ENCODE data around the gene USP10. TPM values are rescaled to one million over a fixed set of nuclear protein-coding genes. Genes with fewer than 3 reads are reported as not detected.
A peak's percentile ranks its signal among the peaks of the same experiment; 100 is the strongest.

Gene USP10
- 27.0 and 39.3 TPM in 2 replicates for total RNA-seq

DNA sequence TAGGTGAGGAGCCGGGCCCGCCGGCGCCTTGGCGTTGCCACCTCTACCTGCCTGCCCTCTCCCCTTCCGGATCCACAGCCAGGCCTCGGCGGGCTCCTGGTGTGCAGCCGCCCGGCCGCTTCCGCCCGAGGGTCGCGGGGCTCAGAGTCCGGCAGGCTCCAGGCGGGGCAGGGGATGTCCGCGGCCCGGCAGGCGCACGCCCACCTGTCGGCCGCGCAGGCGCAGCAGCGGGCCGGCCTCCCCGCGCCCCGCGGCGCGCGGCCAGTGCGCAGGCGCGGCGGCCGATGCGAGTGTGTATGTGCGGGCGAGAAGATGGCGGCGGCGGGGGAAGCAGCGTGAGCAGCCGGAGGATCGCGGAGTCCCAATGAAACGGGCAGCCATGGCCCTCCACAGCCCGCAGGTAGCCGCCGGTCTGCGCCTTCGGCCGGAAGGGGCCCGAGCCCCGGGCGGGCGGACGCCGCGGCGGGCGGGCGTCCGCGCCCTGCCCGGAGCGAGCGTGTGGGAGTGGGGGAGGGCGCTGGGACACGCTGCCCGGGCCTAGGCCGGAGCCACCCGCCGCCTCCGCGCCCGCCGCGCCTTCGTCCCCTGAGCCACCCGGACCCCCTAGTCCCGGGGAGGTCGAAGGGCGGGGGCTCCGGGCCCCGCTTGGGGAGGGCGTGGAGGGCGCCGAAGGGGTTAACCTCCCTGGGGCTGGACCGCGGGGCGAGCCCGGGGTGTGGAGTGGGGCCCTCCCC, at the start of gene USP10:
Gene USP10 (plus strand): TSS at position 289 of the 734 bp plus-strand sequence. CDS start 91 bp downstream, at position 380.
- peak; percentile 80 to 88 for DNase-seq (ENCODE audit: low read depth in 2 of 2)

DNA sequence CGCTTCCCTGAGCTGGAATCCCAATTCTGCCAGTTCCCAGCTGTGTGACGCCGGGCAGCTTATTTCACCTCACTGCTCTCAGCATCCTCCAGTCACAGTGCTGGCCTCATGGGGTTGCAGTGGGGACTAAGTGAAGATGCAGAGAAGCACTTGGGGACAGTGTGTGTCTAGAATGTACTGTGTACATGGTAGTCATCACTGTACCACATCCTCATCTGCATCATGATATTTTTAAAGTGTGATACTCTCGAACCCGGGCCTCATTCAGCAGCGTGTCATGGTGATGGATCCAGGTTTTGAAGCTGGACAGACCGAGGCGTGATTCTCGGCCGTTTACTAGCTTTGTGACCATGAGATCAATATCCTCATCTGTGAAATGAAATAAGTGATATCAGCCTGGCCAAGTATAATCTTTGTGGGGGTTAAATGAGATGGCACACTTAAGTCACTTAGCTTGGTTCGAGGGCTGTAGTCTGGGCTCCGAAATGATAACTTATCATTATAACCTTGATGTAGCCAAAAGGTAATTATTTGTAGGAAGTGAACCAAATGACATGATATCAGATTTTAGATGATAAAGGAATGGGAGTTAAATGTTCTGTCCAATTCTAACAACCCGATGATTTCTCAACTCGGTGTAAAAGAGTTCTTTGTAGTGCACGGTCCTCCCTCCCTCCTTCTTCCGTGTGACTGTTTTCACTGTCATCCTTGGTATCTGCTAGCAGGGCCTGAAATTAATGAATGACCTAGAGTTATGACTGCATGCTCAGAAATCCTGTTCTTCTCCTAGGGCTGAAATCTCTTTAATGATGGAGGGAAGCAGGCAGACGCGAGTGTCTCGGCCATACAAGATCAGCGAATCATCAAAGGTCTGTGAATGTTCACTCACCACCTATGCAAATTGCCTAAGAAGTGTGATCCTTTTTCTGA, 49.5 kb upstream of the USP10 start:
- no peak for DNase-seq (ENCODE audit: low read depth in 2 of 2)

GRCh38 chr16:84652566-84652965, 47.2 kb upstream of the USP10 start:
- DNase-seq (ENCODE audit: low read depth in 2 of 2): no peak

DNA sequence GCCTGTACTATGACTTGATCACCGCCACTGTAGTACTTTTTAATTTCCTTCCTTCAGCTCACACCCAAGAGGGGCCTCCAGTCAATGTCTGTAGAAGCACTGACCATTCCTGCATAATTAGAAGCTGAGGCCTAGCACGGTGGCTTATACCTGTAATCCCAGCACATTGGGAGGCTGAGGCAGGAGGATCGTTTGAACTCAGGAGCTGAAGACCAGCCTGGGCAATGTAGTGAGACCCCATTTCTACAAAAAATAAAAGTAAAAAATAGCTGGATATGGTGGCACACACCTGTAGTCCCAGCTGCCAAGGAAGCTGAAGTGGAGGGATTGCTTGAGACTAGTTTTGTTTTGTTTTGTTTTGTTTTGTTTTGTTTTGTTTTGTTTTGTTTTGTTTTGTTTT, 45.6 kb upstream of the USP10 start:
- no peak for DNase-seq (ENCODE audit: low read depth in 2 of 2)

GRCh38 chr16:84654998-84655397, 44.8 kb upstream of the USP10 start:
- DNase-seq (ENCODE audit: low read depth in 2 of 2): no peak

- peak in 1 of 2 donors; percentile 26 for DNase-seq (ENCODE audit: low read depth in 2 of 2)
Measured at GRCh38 chr16:84656649-84657048, 43.2 kb upstream of the USP10 start.

- DNase-seq (ENCODE audit: low read depth in 2 of 2): no peak
Measured at GRCh38 chr16:84657229-84657837, 42.5 kb upstream of the USP10 start.

DNA sequence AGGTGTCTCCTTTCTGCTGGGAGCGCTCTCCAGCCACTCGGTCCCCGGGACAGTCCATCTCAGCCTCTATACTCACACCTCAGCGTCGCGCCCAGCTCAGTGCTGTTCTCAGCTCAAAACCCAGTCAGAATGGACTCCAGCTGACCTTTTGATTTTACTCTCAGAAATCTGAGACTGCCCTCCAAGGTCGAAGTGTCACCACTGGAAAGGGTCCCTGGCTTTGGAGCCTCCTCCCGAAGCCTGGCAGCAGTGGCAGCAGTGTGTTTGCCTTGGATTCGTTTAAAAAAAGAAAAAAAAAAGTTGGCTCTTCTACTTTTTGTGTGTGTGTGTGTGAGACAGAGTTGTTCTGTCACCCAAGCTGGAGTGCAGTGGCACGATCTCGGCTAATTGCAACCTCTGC, 41.1 kb upstream of the USP10 start:
- no peak for DNase-seq (ENCODE audit: low read depth in 2 of 2)

DNA sequence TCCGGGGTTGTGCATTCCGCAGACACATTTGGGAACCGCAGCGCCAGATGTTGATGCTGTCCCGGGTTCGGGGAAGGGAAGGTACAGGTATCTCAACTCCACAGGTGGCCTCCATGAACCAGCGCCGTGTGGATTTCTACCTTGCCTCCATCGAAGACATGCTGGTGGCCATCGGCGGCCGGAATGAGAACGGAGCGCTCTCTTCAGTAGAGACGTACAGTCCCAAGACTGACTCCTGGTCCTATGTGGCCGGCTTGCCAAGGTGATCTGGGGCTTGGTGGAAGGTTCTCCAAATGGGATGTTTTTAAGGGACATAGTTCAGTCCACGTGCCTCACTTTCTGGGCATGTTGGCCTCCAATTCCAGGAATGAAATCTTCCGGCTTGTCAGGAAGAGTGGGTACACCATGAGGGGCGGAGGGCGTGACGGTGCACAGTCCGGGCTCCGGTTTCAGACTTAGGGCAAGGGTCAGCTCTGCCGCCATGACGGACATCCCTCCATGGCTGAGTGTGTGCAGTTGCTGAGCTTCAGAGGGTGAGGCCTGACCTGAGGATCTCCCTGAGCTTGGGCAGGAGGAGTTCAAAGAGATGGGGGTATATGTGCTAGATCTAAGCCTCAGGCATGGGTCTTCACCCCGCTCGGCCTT, 40.0 kb upstream of the USP10 start:
- DNase-seq (ENCODE audit: low read depth in 2 of 2): no peak

DNA sequence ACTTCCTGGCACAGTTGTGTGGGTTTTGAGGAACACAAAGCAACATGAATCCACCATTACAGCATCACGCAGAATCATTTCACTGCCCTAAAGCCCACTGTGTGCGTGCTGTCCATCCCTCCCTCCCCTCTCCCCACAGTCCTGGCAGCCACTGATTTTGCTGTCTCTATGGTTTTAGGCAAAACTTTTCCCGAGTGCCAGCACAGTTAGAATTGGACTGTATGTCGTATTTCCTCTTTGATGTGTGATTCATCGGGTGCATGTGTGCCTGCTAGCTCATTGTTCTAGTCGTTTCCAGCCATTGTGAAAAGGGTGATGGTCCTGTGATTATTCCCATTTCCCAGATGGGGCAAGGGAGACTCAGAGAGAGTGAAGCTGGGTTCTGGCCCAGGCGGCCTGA, 38.8 kb upstream of the USP10 start:
- peak; percentile 89 to 90 for DNase-seq (ENCODE audit: low read depth in 2 of 2)

- no peak for DNase-seq (ENCODE audit: low read depth in 2 of 2)
Measured at GRCh38 chr16:84661418-84662060, 38.3 kb upstream of the USP10 start.

- no peak for DNase-seq (ENCODE audit: low read depth in 2 of 2)
Measured at GRCh38 chr16:84662471-84662870, 37.3 kb upstream of the USP10 start.

- DNase-seq (ENCODE audit: low read depth in 2 of 2): no peak
Measured at GRCh38 chr16:84663433-84664101, 36.2 kb upstream of the USP10 start.

DNA sequence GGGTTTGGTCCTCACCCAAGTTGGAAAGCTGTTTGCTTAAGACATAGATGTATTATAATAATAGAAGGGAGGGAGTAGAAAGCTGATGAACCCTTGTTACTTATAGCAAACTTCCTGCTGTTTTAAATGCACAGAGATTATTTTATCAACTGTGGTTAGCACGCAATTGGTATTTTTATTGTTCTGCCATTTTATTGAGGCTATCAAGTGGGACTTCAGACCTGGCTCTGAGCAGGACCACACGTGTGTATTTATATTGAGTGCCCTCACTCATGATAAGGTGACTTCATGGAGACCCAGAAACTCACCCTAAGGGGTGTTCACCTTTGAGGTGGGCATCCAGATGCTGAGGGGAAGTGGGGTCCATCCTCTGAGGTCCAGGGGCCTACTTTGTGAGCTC, 34.4 kb upstream of the USP10 start:
- no peak for DNase-seq (ENCODE audit: low read depth in 2 of 2)

DNA sequence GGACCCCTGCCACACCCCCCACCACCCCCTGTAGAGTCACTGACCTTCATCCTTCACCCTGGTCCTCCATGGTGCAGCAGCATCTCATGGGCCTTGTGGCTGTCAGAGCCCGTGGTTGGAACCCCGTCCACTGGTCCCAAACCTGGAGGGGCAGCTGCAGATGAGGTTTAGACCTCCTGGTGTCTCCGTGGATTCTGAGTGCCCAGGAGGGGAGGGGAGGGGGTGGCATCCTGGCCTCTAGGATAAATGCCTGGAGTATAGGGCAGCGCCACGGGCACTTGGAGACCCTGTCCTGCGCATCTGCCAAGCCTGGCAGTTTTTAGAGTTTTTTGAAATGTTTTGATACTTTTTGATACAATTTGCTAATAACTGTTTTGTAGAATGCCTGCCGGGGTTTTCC, 34.0 kb upstream of the USP10 start:
- no peak for DNase-seq (ENCODE audit: low read depth in 2 of 2)

GRCh38 chr16:84667600-84668309, 32.0 kb upstream of the USP10 start:
- DNase-seq (ENCODE audit: low read depth in 2 of 2): no peak

- no peak for DNase-seq (ENCODE audit: low read depth in 2 of 2)
Measured at GRCh38 chr16:84670063-84670462, 29.7 kb upstream of the USP10 start.

DNA sequence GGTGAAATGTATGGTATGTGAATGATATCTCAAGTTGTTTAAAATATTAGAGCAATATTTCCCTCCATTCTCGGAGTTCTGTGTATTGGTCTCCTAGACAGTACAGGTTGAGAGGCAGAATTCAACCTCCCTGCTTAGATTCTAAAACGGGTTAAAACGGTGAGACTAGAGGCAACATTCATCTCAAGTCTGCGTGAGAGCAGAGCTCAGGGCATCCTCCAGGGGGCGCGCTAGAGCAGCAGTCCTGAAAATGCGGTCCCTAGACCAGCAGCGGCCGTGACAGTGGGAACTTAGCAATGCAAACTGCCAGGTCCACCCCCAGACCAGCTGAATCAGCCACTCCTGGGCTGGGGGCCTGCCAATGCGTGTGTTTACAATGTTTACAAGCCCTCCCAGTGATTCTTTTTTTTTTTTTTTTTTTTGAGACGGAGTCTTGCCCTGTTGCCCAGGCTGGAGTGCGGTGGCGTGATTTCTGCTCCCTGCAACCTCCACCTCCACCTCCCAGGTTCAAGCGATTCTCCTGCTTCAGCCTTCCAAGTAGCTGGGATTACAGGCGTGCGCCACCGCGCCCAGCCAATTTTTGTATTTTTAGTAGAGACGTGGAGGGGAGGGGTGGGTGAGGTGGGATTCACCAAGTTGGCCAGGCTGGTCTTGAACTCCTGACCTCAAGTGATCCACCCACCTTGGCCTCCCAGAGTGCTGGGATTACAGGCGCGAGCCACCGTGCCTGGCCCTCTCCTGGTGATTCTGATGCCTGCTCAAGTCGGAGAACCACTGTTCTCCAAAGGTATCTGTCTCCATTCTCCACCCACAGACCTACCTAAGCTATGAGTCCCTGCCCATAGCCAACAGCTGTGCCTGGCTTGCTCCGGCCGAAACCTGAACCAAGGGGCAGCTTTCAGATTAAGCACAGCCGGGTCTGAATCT, 27.3 kb upstream of the USP10 start:
- DNase-seq (ENCODE audit: low read depth in 2 of 2): peak; percentile 75 to 84

GRCh38 chr16:84673203-84673535, 26.6 kb upstream of the USP10 start:
- no peak for DNase-seq (ENCODE audit: low read depth in 2 of 2)
